HepG2 (cell line): ENCODE measurements around the gene PANK3. TPM values are rescaled to one million over a fixed set of nuclear protein-coding genes. Genes with fewer than 3 reads are reported as not detected.
A peak's percentile ranks its signal among the peaks of the same experiment; 100 is the strongest.

Experiments used
- ATF7-NPFF ChIP-seq: sonication (generic); formaldehyde crosslinking; IDR thresholded peaks from 2 replicates; pipeline ENCODE4 v1.8.1; 2023; ENCODE audit warnings: mild to moderate bottlenecking, low read depth, missing genetic modification reagents, moderate library complexity
- CHD4 ChIP-seq: fragments of 200-600 bp; sonication (generic); IDR thresholded peaks from 2 replicates; pipeline ENCODE4 v1.7.0; 2017; ENCODE audit warnings: mild to moderate bottlenecking, low read length, borderline replicate concordance
- DMTF1 ChIP-seq: sonication (generic); formaldehyde crosslinking; IDR thresholded peaks from 2 replicates; pipeline ENCODE4 v1.4.0; 2020; ENCODE audit warnings: mild to moderate bottlenecking, missing genetic modification reagents
- DNMT1 ChIP-seq: sonication (generic); formaldehyde crosslinking; IDR thresholded peaks from 2 replicates; pipeline ENCODE4 v1.5.1; 2020; ENCODE audit warnings: mild to moderate bottlenecking, missing genetic modification reagents
- EP300 ChIP-seq, 3 experiments: sonication (generic) in 1 of 3; formaldehyde crosslinking in 1 of 3; IDR thresholded peaks; 2 replicates each; pipeline versions ENCODE4 v1.5.1 to v1.6.1; 2011 to 2020; ENCODE audit warnings: low read depth in 2 of 3, low read length in 2 of 3, borderline replicate concordance in 1 of 3, improper control_type of control experiment in 1 of 3, mild to moderate bottlenecking in 1 of 3, missing genetic modification reagents in 1 of 3, moderate library complexity in 1 of 3
- HNF4A ChIP-seq: sonication (generic); formaldehyde crosslinking; IDR thresholded peaks from 2 replicates; pipeline ENCODE4 v1.4.0; 2020; ENCODE audit warnings: missing genetic modification reagents
- HNRNPK ChIP-seq: fragments of 200-400 bp; formaldehyde crosslinking; IDR thresholded peaks from 2 replicates; pipeline ENCODE4 v1.6.1; 2018; ENCODE audit warnings: low read length, low read depth, moderate library complexity, mild to moderate bottlenecking; ENCODE audit not compliant: poor library complexity, severe bottlenecking
- JUNB ChIP-seq: sonication (generic); formaldehyde crosslinking; IDR thresholded peaks from 2 replicates; pipeline ENCODE4 v1.8.0; 2022; ENCODE audit warnings: missing genetic modification reagents, mild to moderate bottlenecking, borderline replicate concordance
- MED1 ChIP-seq: sonication (generic); formaldehyde crosslinking; IDR thresholded peaks from 2 replicates; pipeline ENCODE4 v1.4.0; 2020; ENCODE audit warnings: missing genetic modification reagents
- PTBP1 ChIP-seq: fragments of 200-400 bp; formaldehyde crosslinking; IDR thresholded peaks from 2 replicates; pipeline ENCODE4 v1.6.1; 2018; ENCODE audit warnings: low read length, low read depth; ENCODE audit not compliant: poor library complexity, severe bottlenecking
- RBAK ChIP-seq: sonication (generic); formaldehyde crosslinking; IDR thresholded peaks from 2 replicates; pipeline ENCODE4 v1.5.1; 2020; ENCODE audit warnings: mild to moderate bottlenecking, missing genetic modification reagents
- SMAD3 ChIP-seq: sonication (generic); formaldehyde crosslinking; IDR thresholded peaks from 2 replicates; pipeline ENCODE4 v1.4.0; 2020; ENCODE audit warnings: missing genetic modification reagents
- UBTF ChIP-seq: sonication (generic); formaldehyde crosslinking; IDR thresholded peaks from 2 replicates; pipeline ENCODE4 v1.4.0; 2020; ENCODE audit warnings: mild to moderate bottlenecking, missing genetic modification reagents
- ZNF281 ChIP-seq: sonication (generic); formaldehyde crosslinking; IDR thresholded peaks from 2 replicates; pipeline ENCODE4 v1.4.0; 2020; ENCODE audit warnings: missing genetic modification reagents, borderline replicate concordance
- ZNF503 ChIP-seq: sonication (generic); formaldehyde crosslinking; IDR thresholded peaks from 2 replicates; pipeline ENCODE4 v1.4.0; 2020; ENCODE audit warnings: missing genetic modification reagents
- ZNF510 ChIP-seq: sonication (generic); formaldehyde crosslinking; IDR thresholded peaks from 2 replicates; pipeline ENCODE4 v1.4.0; 2020; ENCODE audit warnings: low read depth, mild to moderate bottlenecking, missing genetic modification reagents
- ZNF629 ChIP-seq: sonication (generic); formaldehyde crosslinking; conservative IDR thresholded peaks from 2 replicates; pipeline ENCODE4 v1.5.0; 2020; ENCODE audit warnings: missing genetic modification reagents
- ZNF724P ChIP-seq: sonication (generic); formaldehyde crosslinking; IDR thresholded peaks from 2 replicates; pipeline ENCODE4 v1.8.0; 2022; ENCODE audit warnings: missing genetic modification reagents, borderline replicate concordance
- ZNF816 ChIP-seq: sonication (generic); formaldehyde crosslinking; IDR thresholded peaks from 2 replicates; pipeline ENCODE4 v1.8.0; 2022; ENCODE audit warnings: missing genetic modification reagents, mild to moderate bottlenecking, borderline replicate concordance
- ZSCAN29 ChIP-seq: sonication (generic); formaldehyde crosslinking; conservative IDR thresholded peaks from 2 replicates; pipeline ENCODE4 v1.4.0; 2020; ENCODE audit warnings: mild to moderate bottlenecking, missing genetic modification reagents
- polyA plus RNA-seq, 8 experiments: library from polyadenylated mRNA; depleted of rRNA in 3 of 8; stranded (reverse) in 7 of 8; unstranded in 1 of 8; fragments of >200 nt; fragmentation: Illumina TruSeq in 4 of 8; extraction: Trizol in 4 of 8; gene quantifications; 2 replicates each; pipeline versions ENCODE4 v1.2.1 to v1.2.3, GENCODE V29; 2011 to 2016; ENCODE audit warnings: low read depth in 4 of 8, missing spikeins in 1 of 8, mixed read lengths in 1 of 8; ENCODE audit not compliant: insufficient read depth in 1 of 8
- total RNA-seq, 5 experiments: library from RNA; depleted of rRNA; stranded (reverse); fragments of >200 nt; fragmentation: Illumina TruSeq; extraction: Trizol; gene quantifications; 2 replicates each; pipeline ENCODE4 v1.2.3, GENCODE V29; 2016; ENCODE audit warnings: low read depth in 1 of 5

PANK3 gene
- total and polyA plus RNA-seq, 2 of the 13 experiments (the other 11 are each of a cell fraction or from before 2014, with no cell fraction given), result 26.9 to 69.5 TPM

- TF ChIP-seq DNMT1 (CRISPR knock-in tag) (no peak), JUNB (CRISPR knock-in tag) (no peak), ZNF510 (CRISPR knock-in tag) (no peak), HNRNPK (no peak), HNF4A (peak; percentile 90), ZNF281 (CRISPR knock-in tag) (no peak), ZNF724P (CRISPR knock-in tag) (no peak), ATF7-NPFF (CRISPR knock-in tag) (no peak), SMAD3 (CRISPR knock-in tag) (no peak), DMTF1 (CRISPR knock-in tag) (no peak), PTBP1 (no peak), EP300 (IDR thresholded peaks at IDR 0.05; ENCODE audit: low read depth in 2 of 2, low read length in 2 of 2) (peak in 1 of 2 experiments; percentile 43; a peak in 1 of 4 replicates), EP300 (CRISPR knock-in tag; IDR thresholded peaks at IDR 0.05; ENCODE audit: borderline replicate concordance) (no peak), ZNF816 (CRISPR knock-in tag) (no peak), MED1 (CRISPR knock-in tag) (peak; percentile 56), CHD4 (no peak), RBAK (CRISPR knock-in tag) (no peak), ZSCAN29 (CRISPR knock-in tag) (no peak), ZNF503 (CRISPR knock-in tag) (no peak), ZNF629 (peak; percentile 78), UBTF (CRISPR knock-in tag) (no peak)
Measured at GRCh38 chr5:168613996-168614395, 34.8 kb upstream of the PANK3 start (continued).
